NOMO-1 (cell line): Measurements from ENCODE around the gene UBQLN4.
A peak's percentile ranks its signal among the peaks of the same experiment; 100 is the strongest.

ENCODE experiments used
- DNase-seq, 2 experiments: peaks; one replicate each; lab custom pipeline; 2025; ENCODE audit not compliant: unreplicated experiment in 2 of 2; lab: John Stamatoyannopoulos, UW

Gene UBQLN4

GRCh38 chr1:156020293-156021092 lies 33.1 kb downstream of the UBQLN4 start, which contains the start of gene SSR2:
Gene SSR2 (minus strand): TSS chr1:156020951. CDS start chr1:156020167, 784 bp downstream.
- peak; percentile 87 to 93 for DNase-seq

GRCh38 chr1:156019946-156020292 lies 33.7 kb downstream of the UBQLN4 start:
- no peak for DNase-seq

DNA sequence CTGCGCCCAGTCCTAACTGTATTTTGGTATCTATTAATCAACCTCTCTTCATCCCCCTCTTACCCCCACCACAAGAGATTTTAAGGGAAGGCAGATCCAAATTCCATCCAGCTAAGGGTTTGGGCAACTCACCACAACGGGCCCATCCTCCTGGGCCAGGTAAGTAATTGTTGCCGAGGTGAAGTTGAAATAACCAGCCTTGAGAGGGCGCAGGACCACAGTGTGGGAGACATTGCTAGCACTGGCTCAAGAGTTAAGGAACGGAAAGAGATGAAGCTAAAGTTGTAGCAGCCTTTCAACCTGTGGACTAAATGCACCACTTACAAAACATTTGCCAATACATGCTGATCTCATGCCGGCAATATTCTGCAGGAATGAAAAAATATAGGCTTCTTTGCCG lies 38.8 kb downstream of the UBQLN4 start:
- no peak for DNase-seq

DNA sequence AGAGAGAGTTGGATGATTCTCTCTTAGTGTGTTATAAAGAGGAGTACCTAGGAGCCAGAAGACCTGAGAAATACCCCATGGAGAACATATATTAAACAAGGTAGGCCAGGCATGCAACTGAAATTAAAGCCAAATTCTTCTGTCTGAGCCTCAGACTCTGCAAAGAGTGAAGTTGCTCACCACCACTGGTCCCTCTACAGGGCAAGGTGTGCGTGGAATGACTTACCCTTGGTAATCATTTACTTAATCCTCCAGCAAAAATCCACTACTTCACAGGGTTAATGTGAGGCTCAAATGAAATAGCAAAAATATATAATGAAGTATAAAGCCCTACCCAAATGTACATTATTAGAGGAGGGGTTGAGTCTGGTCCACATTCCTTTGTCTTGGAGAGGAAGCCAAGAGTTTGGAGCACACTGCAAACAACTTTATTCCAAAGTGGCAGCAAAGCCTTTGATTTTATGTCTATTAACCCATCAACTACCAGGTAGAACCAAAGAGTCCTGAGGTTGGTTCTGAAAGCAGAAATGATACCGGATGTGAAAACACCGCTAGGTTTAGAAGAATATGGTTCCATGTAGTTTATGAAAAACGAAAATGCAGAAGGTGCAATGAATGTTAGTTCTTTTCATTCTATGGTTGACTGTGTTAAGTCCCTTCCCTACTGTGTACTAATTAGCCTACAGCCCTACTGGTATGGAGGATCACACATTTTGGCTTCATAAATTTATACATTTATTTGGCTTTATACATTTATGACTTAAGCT lies 41.4 kb downstream of the UBQLN4 start:
- no peak for DNase-seq

GRCh38 chr1:156009404-156009803 lies 44.2 kb downstream of the UBQLN4 start:
- DNase-seq = no peak

DNA sequence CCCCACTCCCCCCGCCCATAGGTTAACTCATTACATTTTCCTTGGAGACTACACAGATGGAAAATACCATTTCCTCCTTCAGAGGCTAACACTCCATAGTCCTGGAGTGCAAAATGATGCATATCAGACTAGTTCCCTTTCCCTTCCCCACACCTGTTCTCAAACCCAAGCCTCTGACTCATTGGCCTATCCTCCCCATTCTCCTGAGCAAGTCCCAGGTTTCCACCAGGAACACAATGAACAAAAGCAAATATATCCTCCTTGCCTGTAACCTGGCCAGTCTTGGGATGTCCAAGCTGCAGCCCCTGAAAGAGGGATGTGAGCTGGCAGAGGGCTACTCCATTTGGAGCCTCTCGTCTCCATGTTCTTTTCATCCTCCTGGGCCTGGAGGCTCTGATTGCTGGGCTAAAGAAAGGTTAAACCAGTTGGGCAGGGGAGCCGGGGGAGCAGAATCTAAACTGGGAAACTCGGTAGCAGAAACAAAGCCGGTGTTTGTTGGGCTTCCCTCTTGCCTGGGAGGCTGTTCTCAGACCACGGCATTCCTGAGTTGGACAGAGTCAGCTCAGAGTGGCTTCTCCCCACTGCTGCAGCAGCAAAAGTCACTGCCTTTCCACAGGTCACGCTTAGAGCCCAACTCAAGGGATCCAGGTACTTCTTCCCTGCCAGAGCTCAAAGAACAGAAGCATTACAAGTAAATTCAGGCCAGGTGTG lies 46.8 kb downstream of the UBQLN4 start:
- no peak for DNase-seq

DNA sequence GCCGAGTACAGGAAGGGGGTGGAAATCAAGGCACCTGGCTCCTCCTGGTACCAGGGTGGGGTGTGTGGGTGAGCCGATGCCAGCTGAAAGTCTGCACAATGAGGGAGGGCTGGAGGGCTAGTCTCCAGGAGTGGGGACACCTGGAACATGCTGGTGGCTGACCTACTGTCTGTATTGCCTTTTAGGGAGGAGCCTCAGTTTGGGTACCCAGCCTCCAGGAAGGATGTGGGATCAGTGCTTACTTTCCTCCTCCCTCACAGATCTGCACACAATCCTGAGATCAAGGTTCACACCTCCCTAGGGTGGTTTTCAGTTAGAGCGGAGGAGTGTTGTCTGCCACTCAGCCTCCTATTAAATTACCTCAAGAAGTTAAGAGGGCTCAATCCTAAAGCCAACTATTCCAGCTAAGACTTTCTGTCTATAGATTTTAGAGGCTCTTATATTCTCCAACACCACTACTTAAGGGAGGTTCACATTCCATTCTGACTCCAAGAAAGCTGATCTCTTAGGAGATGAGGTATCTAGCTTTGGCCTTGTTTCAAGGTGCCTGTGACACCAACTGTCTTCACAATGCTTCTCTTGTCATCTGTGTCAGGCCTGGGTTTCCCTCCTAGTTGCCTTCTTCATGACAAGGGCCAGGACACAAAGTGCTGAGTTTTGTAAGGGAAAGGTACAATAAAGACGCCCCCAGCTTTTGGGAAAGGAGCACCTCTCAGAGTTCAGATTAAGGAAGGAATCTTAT lies 48.6 kb downstream of the UBQLN4 start:
- no peak for DNase-seq

DNA sequence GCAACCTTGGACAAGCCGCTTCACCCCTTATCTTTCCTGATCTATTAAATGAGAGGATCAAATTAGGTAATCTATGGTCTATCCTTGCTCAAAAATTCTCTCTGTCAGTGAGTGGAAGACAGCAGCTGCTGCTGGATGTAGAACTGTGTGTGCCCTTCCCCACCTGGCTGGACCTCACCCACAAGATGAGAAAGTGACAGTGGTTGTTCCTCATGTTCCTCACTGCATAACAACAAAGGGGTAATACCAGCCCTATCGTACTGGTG lies 49.7 kb downstream of the UBQLN4 start:
- no peak for DNase-seq

DNA sequence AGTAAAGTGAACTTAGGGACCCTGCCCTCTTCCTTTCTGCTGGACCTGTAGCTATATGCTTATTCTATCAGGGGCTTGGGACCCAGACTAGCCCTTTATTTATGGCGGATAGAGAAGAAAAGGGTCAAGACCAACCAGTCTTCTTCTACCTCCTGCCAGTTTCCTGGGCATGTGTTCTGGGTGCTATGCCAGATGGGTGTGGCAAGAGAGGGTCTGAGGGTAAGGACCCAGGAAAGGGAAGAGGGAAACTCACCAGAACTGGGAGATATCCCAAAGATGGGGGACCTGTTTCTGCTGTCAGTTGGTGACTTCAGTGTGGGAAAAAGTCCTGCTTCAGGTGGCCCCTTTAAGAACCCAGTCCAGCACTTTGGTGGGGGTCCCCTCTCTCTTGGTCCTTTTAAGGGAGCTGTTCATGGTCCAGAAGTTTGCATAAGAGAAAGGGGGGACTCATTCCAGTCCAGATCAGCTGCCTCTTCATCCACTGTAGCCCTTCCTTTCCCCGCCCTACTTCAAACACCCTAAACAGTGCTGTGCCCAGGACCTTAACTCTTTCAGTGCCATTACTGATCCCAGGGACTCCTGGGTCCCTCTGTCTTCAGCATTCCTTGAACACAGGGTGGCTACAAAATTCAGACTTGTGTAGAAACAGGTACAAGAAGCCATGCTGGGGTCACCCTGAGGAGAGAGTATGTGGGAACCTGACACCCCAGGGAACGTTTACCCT lies 51.2 kb downstream of the UBQLN4 start:
- no peak for DNase-seq

DNA sequence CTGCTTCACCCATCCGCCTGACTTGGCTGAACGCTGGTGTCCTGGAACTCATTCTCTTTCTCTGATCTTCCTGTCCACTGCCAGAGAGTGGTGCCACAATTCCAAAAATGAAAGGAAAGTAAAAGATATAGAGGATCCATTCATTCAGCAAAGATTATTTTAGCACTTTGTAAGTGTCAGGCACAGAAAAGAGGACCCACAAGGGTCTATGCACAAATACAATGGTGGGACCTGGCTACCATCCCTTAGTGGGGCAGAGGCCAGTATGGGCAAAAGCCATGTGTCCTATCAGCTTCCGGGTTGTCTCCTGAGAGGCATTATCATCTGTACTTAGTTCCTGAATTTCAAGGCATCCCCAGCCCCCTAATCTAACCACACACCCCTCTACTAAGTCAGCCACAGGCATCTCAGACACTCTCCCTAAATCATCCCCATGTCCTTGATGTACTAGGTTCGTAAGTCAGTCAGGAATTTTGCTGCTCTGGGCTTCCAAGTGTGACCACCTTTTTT lies 51.9 kb downstream of the UBQLN4 start:
- DNase-seq = no peak

- DNase-seq = no peak
These were observed 52.5 kb downstream of the UBQLN4 start for GRCh38 chr1:156001021-156001661.

DNA sequence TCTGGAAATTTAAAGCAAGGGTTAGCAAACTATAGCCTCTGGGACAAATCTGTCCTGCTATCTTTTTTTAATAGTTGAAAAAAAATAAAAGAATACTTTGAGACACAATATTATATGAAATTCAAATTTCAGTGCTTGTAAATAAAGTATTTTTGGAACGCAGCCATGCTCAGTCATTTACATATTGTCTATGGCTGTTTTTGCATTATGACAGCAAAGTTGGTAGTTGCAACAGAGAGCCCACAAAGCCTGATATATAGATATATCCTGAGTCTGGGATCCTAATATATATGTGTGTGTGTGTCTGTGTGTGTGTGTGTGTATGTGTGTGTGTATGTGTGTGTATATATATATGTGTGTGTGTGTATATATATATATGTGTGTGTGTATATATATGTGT lies 53.6 kb downstream of the UBQLN4 start:
- no peak for DNase-seq

DNA sequence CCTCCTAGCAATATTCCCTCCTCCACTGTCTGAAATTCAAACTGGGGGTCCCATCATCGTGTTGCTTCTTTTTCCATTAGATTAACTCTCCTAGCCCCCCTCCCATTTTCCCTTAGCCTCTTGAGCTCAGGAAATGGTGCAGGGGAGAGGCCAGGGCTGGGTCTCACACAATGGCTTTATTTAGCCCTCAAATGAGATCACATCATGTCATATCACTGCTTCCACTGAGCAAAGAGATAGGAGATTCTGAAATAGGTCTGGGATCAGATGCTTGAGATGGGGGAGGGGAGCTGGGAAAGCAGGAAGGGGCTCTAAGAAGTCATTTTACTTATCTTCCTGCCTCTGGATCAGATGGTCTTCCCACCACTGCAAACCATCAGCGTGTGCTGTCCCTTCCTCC lies 57.4 kb downstream of the UBQLN4 start:
- no peak for DNase-seq

DNA sequence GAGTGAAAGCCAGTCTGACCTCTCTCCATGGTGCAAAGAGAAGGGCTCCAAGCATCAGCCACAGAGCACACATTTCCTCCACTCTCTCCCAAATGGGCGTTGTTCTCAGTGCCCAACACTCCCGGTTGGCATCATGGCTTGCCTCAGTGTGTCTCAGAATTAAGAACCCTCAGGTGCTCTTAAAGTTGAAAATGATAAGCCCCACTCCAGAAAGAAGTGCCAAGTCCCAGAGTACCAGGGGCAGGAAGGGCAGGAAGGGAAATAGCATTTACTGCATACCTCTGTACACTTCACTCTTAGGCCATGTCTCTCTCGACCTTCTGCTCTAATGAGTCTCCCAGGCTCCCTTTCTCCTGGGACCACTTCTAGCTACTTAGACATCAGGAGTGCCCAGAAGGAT lies 60.0 kb downstream of the UBQLN4 start:
- DNase-seq = no peak

DNA sequence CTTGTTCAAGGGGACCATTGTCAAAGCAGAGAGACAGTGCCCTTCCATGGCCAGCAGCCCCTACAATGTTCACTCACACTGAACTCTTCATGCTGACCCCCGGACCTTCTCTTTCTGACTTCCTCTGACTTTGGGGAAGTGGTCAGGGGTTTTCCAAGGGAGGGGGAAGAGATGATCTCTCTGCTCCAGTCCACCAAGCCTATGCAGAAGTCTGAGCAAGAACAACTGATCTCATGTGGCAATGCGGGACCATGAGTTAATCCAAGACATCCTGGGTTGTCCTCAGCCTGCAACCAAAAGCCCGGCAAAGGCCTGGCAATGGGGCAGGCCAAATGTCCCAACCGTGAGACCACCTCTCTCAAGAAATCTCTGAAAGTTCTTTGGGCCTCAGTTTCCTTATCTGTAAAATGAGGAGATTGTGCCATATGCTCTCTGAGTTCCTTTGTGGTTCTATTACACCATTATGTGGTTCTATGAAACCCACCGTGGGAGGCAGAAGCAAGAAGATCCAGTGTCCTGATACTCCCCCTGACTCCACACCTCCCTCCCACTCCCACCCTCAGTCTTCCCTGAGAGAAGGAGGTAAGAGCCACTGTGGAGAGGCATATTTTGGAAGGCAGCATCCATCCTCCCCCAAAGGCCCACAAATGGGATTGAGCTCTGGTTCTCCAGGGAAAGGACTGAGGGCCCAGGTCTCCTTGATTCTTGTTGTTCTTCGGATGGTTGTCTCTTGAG lies 63.4 kb downstream of the UBQLN4 start:
- peak in 1 of 2 experiments; percentile 62 for DNase-seq

DNA sequence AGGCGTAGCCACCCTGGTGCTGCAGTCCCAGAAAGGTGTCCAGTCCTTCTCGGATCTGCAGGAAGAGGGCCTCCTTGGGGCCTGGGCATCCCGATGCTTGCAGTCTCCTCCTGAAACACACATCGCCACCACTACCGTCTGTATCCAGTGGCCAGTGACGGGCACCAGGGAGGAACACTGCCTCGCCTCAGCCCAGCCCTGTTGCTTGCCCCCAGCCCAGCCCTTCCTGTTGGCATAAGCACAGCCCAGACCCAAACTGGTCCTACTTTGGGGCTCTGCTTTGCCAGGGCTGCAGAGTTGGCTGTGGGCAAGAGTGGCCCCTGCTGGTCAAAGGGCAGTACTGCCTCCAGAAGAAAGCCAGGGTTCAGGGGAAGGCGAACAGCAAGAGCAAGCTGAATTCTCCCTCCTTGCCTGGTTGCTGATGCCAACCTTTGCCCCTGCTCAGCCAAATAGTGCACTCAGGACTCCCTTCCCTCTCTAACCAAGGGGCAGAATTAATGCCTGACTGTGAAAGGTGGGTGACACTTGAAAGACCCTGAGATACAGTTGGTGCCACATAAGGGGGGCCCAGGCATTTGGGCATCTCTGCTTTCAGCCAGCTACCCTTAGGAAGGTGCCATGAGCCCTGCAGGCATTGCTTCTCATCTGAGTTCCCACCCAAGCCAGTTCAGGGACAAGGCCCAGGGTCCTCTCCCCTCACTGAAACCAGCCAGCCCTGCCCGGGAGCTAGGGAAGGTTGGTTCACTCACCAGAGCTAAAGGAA lies 64.2 kb downstream of the UBQLN4 start:
- DNase-seq = peak; percentile 54 to 66
